NCI-H2227 (cell line): ENCODE data around the gene FZD7.

Experiments
- DNase-seq: peaks from one replicate; lab custom pipeline; 2025; ENCODE audit not compliant: unreplicated experiment; lab: John Stamatoyannopoulos, UW

FZD7 gene

DNA sequence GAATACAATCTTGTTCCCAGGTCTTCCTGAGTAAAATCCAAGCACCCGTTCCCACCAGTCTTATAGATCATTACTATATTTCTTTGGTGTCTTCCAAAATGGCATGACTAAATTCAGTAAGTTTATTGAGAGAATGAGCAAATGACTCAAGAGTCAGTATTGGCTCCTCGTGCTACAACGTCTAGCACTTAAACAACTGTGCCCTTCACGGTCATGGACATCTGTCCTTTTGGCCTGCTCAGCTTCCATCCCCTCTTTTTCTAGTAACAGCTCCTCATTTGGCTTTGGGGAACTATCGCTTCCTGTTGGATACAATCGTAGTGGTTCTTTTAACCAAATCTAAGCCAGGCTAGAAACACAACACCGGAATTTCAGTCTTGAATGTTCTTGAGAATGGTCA is 24.1 kb upstream of the FZD7 start:
- no peak for DNase-seq

DNA sequence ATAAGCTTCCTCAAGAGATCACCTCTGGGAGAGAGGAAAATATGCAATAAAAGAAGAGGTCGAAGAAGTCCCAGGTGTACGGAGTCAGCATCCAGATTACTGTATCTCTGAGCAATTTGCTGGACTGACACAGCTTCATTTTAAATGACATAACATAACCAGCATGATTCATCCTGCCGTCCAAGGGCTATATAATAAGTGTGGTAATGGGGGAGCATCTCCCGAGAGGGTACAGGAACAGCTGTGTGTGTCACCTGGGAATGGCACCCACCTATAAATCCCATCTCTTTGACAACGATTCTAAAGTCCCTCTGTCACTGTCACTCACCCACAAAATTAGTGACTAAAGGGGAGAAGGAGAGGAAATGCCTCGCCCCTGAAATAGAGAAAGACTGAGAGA is 19.3 kb upstream of the FZD7 start:
- peak; percentile 59 for DNase-seq

DNA sequence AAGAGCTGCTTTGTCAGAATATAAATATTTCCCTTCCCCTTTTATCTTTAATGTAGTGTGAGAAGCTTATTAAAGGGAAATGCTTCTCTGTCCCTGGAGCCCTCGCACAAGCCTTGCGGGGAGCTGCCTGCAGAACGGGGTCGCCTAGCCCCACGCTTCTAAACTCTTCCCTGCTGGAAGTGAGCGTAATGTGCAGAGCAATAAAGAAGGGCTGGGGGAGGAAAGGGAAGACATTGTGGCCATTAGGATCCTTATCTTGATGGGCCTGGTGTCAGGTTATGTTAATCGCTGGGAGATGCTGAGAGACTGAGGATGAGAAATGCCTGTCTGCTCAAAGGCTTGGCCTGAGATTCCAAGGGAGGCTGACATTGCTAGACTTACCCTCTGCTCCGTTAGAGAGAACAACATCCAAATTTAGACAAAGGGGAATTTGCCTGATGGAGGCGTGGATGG is 18.9 kb upstream of the FZD7 start:
- no peak for DNase-seq

DNA sequence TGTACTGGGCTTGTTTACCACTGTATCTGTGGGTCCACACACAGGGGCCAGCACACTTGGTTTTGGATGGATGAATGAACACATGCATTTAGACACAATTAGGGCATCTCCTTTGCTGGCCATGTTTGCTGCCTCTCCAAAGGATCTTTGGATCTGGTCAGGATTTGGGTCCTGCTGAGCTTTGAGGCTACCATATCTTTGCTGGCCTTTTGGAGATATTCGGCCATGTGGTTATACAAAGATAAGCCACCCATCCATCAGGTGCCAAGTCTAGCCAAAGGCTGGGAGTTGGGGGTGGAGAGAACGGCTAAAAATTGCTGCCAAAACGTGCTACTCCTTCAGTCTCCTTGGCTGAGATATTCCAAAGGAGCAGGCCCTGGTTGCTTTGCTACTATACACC is 18.2 kb upstream of the FZD7 start:
- no peak for DNase-seq

DNA sequence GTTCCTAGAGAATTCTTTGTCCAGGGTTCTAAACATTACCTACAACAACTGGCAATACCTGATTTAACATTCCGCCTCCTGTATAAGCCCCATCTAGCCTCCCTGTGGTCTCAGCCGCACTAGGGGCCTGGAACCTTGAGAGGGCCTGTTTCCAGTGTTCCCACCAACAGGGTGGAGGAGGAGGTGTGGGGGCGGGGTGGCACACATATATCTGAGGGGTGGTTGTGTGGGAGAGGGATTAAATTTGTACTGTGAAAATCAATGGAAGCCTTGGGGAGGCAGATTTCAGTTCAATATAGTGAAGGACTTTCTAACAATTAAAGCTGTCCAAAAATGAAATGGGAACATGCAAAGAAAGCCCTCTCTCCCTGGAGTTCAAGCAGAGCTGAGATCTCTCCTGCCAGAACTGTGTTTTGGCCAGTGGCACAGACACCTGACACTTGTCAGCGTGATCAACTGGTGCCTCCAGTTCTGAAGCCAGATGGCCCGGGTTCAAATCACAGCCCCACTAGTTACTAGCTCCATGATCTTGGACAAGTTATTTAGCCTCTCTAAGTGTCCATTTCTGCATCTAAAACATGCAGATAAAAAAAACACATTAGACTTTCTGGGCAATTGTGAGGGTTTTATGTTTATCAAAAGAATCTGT is 17.0 kb upstream of the FZD7 start:
- DNase-seq: no peak

DNA sequence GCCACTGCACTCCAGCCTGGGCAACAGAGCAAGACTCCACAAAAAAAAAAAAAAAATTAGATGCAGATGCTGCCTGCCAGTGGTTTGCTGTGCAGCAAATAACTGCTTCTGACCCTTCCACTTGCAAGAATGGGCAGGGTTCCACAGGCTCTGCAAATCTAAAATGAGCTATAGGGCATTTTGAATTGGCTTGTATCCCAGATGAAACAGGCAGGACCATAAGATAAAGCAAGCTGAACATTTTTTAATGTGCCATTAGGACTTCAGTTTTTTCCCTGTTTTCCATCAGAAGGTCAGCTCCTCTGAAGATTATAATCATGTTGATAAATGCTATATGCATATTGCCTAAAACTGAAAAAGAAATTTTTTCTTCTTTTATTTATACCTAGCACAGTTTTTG is 15.7 kb upstream of the FZD7 start:
- no peak for DNase-seq

DNA sequence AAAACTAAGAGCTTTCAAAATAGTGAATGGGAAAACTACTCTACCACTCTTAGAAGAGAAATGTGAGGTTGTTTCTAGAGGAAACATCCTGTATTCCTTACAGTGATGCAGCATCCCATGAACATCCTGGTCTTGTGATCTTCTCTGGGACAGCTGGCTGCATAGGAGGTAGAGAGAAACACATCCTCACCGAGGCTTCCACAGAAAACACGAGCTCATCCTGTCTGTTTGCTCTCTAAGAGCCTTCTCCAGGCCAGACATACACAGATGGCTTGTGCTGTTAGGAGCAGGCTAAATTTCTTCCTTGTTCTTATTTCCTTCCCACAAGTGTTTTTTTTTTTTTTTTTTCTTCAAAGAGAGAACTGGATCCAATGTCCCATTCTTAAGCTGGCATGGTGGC is 14.7 kb upstream of the FZD7 start:
- DNase-seq: no peak

DNA sequence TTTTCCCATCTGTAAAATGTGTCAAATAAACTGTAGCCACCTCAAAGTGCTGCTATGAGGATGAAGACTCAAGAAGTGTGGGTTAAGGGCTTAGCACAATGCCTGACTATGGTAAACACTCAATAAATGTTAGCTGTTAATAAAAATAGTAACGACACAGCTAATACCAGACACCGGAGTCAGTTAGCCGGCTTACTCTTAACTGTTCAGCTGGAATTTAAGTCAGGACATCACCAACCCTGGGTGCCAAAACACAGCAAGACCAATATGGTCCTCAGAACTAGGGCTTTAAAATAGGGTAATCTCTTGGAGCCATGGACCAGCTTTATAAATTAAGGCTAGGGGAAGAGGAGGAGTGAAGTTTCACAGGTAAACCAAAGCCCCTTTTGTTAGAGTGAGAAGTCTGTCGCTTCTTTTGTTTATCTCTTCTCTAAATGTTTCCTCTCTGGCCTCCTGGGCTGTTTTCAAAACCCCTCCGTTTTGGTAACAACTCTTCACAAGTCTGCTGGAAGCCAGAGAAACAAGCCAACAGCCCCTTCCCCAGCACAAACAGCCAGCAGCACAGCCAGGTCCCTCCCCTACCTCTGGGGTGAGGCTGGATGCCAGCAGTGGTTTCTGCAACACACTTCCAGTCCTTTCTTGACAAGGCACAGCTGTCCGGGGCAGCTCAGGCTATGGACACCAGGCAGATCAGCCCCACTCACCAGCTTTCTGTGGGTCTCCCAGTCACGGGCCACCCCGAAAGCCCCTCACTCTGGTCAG is 13.8 kb upstream of the FZD7 start:
- DNase-seq: no peak

DNA sequence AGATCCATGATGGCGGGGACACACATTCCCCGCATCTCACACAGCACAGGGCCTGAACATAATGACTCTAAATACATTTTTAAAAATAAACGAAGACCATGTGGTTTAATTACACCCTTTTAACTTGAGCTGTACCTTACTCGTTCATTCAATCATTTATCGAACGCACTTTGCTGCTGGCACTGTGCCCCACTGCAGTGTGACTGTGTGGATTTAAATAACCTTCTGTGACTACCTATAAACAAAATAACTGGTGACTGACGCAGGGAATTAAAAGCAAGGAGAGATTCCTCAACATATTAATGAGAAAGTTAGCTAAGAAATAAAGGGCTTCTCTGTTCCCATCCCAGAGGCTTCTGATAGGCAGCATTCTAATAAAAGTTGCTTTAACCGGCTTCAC is 10.9 kb upstream of the FZD7 start:
- DNase-seq: no peak

DNA sequence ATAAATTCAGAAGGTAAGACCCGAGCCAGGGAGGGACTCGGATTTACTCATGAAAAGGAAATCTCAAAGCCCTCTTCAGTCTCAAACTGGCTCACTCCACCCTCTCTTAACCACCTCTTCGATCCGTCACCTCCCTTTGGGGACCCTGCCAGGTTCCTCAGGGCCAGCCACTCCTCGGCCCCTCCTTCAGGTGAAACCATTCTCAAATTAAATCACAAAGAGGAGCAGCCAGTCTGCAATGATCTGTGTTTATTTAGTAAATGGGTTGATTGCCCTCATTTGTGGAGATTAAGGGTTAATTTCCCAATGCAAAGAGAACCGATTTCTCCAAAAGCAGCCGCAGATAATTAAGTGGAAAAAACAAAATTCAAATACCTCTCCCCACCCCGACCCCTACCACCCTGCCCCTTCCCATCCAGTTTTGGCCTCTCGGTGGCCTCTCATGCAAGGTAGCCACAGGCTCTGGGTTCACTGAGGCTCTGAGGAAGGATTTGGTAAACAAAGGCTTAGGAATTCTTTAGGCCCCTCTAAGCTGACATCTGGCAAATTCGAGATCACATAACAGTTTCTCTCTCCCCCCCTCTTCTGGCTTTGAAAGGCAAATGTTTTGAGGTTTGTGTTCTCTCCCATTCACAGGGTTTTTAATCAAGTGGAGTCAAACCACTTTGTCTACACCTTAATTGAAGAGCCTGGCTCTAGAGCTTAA is 10.3 kb upstream of the FZD7 start:
- DNase-seq: peak; percentile 67

DNA sequence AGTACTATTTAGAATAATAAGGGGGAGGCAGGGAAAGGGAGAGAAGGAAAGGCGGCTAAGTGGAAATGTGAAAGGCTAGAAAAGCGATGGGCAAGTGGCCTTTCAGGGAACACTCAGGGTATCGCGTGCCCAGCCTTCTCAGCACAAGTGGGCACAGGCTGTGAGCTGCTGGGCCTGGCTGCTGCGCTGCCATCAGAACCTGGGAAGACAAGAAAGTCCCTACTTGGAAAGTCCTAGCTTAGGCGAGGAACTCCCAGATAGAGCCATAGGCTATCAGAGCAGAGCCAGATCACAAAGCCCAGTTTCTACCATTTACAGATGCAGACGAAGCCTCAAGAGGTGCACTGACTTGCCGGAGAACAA is 9.8 kb upstream of the FZD7 start:
- DNase-seq: no peak

DNA sequence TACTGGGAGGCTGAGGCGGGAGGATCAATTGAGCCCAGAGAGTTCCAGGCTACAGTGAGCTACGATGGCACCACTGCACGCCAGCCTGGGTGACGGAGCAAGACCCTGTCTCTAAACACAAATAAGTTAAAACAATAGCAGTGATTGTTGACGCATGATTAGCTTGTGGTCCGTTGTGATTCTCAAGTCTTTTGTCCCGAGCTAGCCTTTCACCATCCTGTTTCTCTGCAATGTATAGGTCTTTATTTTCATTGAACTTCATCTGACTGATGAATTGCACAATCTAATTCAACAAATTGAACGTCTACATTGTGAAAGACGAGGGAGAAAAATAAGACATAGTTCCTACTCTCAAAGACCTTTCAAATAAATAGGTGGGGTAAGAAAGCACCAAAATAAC is 8.8 kb upstream of the FZD7 start:
- DNase-seq: no peak

DNA sequence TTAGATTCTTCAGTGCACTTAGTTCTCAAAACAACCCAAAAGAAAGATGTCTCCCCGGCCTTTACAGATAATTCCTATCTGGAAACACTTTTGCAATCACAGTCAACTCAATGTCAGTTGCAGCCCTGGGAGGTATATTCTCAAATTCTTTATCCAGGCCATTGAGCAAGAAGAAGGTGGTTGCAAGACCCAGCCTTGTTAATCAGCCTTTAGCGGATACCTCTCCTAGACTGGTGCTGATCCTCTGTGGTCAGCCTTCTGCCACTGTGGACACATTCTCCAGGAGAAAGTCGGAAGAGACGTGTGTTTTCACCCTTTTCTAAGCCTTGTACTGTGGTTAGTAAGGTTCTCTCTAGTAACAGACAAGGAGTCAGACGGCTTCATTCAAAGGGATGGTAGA is 7.8 kb upstream of the FZD7 start:
- DNase-seq: no peak

DNA sequence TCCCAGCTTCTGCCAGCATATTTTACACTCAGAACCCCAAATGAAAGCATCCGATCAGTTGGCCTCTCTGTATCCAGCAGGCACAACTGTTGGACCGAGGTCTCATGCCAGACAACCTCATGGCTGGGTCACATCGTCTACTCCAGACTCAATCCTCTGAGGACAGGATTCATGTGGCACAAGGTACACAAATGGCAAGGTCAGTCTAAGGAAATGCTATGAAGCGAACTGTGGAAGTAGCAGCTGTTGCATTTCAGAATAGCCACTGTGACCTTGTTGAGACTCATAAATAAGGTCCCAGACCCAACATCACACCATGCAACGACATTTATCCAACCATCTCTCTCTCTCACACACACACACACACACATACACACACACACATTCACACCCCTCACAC is 7.1 kb upstream of the FZD7 start:
- DNase-seq: no peak

DNA sequence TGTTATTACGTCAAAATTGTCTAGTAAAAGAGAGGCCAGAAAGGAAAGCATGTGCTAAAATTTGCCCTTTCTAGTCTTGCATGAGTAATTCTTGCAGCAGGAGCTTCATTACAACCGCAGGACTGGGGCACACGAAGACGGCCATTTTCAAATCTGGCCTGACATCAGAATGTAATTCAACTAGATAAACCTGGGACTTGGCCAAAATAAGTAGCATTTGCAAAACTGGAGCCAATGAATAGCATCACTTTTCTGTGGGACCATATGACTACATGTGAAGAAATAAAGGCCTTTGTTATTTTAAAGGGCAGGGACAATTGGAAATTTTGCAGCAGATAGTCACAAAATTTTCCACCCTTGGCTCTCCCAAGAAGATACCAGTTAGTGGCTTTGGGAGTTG is 3.0 kb upstream of the FZD7 start:
- DNase-seq: no peak

DNA sequence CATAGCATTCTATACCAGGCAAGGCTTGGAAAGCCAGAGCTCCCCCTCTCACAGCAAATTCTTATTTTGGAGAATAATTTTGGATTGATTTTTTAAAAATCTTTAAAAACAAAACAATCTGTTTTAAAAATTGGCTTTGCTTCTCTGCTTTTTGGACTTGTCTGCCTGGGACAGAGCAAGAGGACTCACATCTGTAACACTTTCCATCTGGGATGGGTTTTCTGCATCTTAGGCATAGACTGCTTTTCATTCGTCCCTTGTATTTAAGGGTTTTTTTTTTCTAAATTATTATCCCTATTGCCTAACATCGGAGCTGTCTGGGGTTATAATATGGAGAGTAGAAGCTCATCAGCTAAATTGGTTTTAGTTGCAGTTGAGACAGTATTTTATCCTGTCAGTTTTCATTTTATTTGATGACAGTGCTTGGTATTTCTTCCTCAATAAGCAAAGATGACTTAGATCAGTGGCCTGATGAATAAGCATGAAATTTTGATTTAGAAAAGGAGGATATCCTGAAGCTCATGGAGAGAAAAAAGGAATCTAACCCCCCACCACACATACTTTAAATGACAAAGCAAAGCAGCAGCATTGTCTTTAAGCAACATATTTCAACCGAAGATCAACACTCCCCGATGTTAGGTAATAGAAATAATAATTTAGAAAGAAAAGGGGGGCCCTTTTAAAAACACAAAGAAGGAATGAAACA is 2.3 kb upstream of the FZD7 start:
- no peak for DNase-seq

DNA sequence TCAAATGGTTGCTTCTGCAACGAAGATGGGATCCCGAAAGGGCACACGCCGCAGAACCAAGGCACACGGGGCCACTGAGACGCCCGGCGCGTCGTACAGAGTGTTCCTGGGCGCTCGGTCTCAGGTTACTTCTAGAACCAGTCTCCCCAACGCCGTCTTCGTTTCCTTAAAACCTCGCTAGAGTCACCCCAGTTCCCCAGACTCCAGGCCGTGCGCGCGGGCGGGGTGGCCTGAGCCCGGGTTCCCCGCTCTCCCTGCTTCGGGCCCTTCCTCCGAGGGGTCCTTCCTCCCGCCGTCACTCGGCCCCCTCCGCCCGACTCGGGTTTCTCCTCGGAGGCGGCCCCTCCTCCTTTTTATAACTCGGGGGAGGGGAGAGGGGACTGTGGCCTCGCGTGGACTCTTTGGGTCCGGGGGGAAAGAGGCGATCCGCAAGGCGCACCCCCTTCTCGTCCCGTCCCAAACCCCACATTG is 774 bp upstream of the FZD7 start:
- DNase-seq: peak; percentile 74

DNA sequence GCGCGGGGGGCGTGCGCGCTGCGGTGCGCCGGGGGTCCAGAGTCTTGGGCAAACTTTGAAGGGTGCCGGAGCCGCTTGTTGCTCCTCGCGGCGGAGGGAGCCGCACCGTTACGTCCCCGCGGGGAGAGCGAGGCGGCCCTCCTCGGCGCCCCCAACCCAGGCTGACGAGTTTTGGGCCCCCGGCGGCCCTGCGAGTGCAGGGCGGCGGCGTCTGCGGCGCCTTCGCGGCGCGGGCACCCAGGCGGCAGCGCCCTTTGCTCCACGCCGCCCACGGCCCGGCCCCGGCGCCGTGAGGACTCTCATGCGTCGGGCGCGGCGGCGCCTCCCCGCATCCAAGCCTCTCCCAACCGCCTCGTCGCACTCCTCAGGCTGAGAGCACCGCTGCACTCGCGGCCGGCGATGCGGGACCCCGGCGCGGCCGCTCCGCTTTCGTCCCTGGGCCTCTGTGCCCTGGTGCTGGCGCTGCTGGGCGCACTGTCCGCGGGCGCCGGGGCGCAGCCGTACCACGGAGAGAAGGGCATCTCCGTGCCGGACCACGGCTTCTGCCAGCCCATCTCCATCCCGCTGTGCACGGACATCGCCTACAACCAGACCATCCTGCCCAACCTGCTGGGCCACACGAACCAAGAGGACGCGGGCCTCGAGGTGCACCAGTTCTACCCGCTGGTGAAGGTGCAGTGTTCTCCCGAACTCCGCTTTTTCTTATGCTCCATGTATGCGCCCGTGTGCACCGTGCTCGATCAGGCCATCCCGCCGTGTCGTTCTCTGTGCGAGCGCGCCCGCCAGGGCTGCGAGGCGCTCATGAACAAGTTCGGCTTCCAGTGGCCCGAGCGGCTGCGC is 814 bp downstream of the FZD7 start:
- peak; percentile 64 for DNase-seq

DNA sequence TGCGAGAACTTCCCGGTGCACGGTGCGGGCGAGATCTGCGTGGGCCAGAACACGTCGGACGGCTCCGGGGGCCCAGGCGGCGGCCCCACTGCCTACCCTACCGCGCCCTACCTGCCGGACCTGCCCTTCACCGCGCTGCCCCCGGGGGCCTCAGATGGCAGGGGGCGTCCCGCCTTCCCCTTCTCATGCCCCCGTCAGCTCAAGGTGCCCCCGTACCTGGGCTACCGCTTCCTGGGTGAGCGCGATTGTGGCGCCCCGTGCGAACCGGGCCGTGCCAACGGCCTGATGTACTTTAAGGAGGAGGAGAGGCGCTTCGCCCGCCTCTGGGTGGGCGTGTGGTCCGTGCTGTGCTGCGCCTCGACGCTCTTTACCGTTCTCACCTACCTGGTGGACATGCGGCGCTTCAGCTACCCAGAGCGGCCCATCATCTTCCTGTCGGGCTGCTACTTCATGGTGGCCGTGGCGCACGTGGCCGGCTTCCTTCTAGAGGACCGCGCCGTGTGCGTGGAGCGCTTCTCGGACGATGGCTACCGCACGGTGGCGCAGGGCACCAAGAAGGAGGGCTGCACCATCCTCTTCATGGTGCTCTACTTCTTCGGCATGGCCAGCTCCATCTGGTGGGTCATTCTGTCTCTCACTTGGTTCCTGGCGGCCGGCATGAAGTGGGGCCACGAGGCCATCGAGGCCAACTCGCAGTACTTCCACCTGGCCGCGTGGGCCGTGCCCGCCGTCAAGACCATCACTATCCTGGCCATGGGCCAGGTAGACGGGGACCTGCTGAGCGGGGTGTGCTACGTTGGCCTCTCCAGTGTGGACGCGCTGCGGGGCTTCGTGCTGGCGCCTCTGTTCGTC is 1.7 kb downstream of the FZD7 start:
- DNase-seq: peak; percentile 65

DNA sequence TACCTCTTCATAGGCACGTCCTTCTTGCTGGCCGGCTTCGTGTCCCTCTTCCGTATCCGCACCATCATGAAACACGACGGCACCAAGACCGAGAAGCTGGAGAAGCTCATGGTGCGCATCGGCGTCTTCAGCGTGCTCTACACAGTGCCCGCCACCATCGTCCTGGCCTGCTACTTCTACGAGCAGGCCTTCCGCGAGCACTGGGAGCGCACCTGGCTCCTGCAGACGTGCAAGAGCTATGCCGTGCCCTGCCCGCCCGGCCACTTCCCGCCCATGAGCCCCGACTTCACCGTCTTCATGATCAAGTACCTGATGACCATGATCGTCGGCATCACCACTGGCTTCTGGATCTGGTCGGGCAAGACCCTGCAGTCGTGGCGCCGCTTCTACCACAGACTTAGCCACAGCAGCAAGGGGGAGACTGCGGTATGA is 2.3 kb downstream of the FZD7 start:
- DNase-seq: no peak
